Measurements from ENCODE around the gene KCTD2. TPM values are rescaled to one million over a fixed set of nuclear protein-coding genes. Genes with fewer than 3 reads are reported as not detected.

KCTD2 gene
- polyA plus RNA-seq, 1 experiment = 36.0 TPM

GRCh38 chr17:75075597-75076336 is 28.7 kb downstream of the KCTD2 start:
- Histone ChIP-seq H3K9me3 (ENCODE audit: control insufficient read depth, insufficient read depth, low read length) (no peaks in the 10 kb centered on the region; the same call in 1 of the 2 replicates), H3K27me3 (ENCODE audit: control insufficient read depth, insufficient read depth, low read length) (no peaks in the 10 kb centered on the region), H3K4me3 (ENCODE audit: low read depth, low read length) (no peak overlapping the region), H3K27ac (ENCODE audit: low read depth, low read length) (no peak overlapping the region)
- no peak for DNase-seq (ENCODE audit: low read depth, low spot score)
- ChIA-PET CTCF (interaction anchor here (0.7 to 1.2 kb wide), 2 partner anchors 45 to 126 kb away, joined by 3 to 5 read pairs; no protein-coding TSS in a partner anchor), POLR2A (interaction anchor here (0.7 kb wide), 3 partner anchors 28 to 53 kb away, joined by 4 to 10 read pairs (median 7); partner anchors contain the start of gene ATP5PD)
- TF ChIP-seq, protein P1, sequence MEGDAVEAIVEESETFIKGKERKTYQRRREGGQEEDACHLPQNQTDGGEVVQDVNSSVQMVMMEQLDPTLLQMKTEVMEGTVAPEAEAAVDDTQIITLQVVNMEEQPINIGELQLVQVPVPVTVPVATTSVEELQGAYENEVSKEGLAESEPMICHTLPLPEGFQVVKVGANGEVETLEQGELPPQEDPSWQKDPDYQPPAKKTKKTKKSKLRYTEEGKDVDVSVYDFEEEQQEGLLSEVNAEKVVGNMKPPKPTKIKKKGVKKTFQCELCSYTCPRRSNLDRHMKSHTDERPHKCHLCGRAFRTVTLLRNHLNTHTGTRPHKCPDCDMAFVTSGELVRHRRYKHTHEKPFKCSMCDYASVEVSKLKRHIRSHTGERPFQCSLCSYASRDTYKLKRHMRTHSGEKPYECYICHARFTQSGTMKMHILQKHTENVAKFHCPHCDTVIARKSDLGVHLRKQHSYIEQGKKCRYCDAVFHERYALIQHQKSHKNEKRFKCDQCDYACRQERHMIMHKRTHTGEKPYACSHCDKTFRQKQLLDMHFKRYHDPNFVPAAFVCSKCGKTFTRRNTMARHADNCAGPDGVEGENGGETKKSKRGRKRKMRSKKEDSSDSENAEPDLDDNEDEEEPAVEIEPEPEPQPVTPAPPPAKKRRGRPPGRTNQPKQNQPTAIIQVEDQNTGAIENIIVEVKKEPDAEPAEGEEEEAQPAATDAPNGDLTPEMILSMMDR (IDR thresholded peaks at IDR 0.05; ENCODE audit: low read depth, low read length) = no peak

DNA sequence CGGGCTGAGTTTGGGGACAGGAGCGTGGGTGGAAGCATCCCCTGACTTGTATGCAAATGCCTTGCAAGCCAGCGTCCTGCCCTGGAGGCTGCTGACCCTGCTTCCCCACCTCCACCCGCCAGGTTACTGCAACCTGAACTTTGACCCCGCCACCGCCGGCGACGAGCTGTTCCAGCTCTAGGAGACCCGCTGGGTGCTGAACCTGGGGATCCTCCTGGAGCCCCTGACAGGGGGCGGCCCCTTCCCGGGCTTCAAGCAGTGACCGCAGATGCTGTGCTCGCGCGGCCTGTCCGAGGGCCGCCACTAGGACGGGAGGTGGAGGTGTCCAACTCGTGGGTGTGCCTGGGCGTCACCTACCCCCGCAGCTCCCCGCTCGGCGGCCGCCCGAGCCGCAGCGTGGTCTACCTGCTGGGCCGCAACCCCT is 30.1 kb downstream of the KCTD2 start:
- no peak for DNase-seq (ENCODE audit: low read depth, low spot score)
- ChIA-PET POLR2A (interaction anchor here (0.6 kb wide), 1 partner anchor 54 kb away, joined by 3 read pairs; the partner anchor contains the start of gene NT5C), CTCF (no interaction called here)
- TF ChIP-seq, protein P1 (IDR thresholded peaks at IDR 0.05; ENCODE audit: low read depth, low read length) = no peak
- Histone ChIP-seq H3K27ac (ENCODE audit: low read depth, low read length) (no peak overlapping the region), H3K9me3 (ENCODE audit: control insufficient read depth, insufficient read depth, low read length) (no peaks in the 10 kb centered on the region; the same call in 1 of the 2 replicates), H3K27me3 (ENCODE audit: control insufficient read depth, insufficient read depth, low read length) (no peaks in the 10 kb centered on the region), H3K4me3 (ENCODE audit: low read depth, low read length) (no peak overlapping the region)

- no peak overlapping the region for H3K27ac ChIP-seq (ENCODE audit: low read depth, low read length)
- H3K9me3 ChIP-seq (ENCODE audit: control insufficient read depth, insufficient read depth, low read length) = no peaks in the 10 kb centered on the region; the same call in 1 of the 2 replicates
- TF ChIP-seq, protein P1 (IDR thresholded peaks at IDR 0.05; ENCODE audit: low read depth, low read length) = peak; percentile 3; the same call in 1 of the 2 replicates
- CTCF ChIA-PET = interaction anchor here (1.9 kb wide), 2 partner anchors 18 to 36 kb away, joined by 8 to 9 read pairs; no protein-coding TSS in a partner anchor
- no peaks in the 10 kb centered on the region for H3K27me3 ChIP-seq (ENCODE audit: control insufficient read depth, insufficient read depth, low read length)
- no peak for DNase-seq (ENCODE audit: low read depth, low spot score)
- POLR2A ChIA-PET = interaction anchor here (1.3 kb wide), 1 partner anchor 10 kb away, joined by 16 read pairs; the partner anchor contains the start of gene SLC16A5
- no peak overlapping the region for H3K4me3 ChIP-seq (ENCODE audit: low read depth, low read length)
Measured at GRCh38 chr17:75077496-75078283, 30.7 kb downstream of the KCTD2 start.

- CTCF ChIA-PET = interaction anchor here (0.7 to 1.9 kb wide), 5 partner anchors 9 to 93 kb away, joined by 3 to 9 read pairs (median 4); partner anchors contain the start of gene NT5C
- TF ChIP-seq, protein P1 (IDR thresholded peaks at IDR 0.05; ENCODE audit: low read depth, low read length) = no peak
Measured at GRCh38 chr17:75078284-75079022, 31.4 kb downstream of the KCTD2 start.

More at GRCh38 chr17:75078284-75079022, 31.4 kb downstream of the KCTD2 start:
- peak; percentile 32 for DNase-seq (ENCODE audit: low read depth, low spot score)
- POLR2A ChIA-PET = interaction anchor here (0.6 to 1.3 kb wide), 2 partner anchors 10 to 28 kb away, joined by 5 to 16 read pairs; partner anchors contain the start of gene SLC16A5
- Histone ChIP-seq H3K9me3 (ENCODE audit: control insufficient read depth, insufficient read depth, low read length) (no peaks in the 10 kb centered on the region; the same call in 1 of the 2 replicates), H3K27me3 (ENCODE audit: control insufficient read depth, insufficient read depth, low read length) (no peaks in the 10 kb centered on the region), H3K27ac (ENCODE audit: low read depth, low read length) (peak overlapping the region; percentile 81), H3K4me3 (ENCODE audit: low read depth, low read length) (no peak overlapping the region)
